ENCODE results near the gene SLC26A2.
A peak's percentile ranks its signal among the peaks of the same experiment; 100 is the strongest.
"Not testable (repeated sequence)": the region's sequence is repeated elsewhere in the genome, so short reads cannot be mapped to it uniquely, and the experiment has no call there.

The SLC26A2 gene

DNA sequence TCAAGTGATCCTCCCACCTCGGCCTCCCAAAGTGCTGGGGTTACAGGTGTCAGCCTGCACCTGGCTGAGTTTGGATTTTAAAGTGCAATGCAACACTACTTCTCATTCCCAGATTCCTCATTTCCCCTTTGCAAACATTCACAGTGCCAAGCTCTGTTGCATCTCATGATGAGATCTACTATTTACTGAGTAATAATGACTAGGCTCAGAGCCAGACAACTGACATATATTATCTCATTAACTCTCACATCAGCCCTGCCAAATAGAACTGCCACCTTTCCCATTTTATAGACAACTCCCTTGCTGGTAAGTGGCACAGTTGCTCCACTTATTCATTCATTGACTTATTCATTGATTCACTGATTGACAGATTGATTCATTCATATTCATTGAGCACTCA is 22.9 kb upstream of the SLC26A2 start:
- DNase-seq (ENCODE audit: low spot score): no peak

DNA sequence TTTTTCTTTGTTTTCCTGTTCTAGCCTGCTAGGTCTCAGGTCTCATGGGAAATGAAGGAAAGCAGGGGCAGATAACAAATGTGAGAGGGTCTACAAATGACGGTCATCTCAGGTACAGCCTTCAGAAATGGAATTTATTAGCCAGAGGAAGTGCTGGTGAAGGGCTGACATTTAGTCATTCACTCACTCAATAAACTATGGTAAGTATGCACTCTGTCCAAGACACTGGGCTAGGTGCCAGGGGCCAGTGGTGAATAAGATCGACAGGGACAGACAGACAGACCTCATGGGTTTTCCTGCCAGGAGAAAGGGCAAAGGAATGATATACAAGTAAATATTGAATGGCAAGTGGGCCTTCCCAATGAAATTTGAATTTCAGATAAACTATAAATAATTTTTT is 22.3 kb upstream of the SLC26A2 start:
- DNase-seq (ENCODE audit: low spot score): peak; percentile 35

DNA sequence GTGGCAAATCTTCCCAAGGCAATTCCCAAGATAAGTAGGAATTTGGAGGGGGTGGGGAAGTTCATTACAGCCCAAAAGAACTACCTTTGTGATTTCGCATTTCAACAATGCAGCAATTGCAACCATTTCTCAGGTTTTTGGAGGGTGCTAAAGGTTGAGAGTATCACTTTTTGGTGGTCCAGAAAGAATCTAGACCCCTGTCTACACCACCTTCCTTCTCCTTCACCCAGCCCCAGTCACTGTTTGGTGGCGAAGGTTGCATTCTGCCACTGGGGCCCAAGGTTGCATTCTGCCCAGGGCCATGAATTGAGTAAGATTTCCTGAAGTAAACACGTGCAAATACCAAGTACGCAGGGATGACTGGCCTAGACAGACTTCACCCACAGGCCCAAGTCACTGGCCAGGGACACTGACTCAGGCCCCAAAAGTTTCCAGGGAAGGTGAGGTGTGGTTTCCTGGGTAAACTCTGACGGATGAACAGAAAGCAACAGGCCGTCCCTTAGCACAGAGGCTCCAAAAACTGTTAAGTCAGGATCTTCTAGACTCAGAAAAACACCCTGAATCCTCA is 21.7 kb upstream of the SLC26A2 start:
- peak; percentile 86 for DNase-seq (ENCODE audit: low spot score)

DNA sequence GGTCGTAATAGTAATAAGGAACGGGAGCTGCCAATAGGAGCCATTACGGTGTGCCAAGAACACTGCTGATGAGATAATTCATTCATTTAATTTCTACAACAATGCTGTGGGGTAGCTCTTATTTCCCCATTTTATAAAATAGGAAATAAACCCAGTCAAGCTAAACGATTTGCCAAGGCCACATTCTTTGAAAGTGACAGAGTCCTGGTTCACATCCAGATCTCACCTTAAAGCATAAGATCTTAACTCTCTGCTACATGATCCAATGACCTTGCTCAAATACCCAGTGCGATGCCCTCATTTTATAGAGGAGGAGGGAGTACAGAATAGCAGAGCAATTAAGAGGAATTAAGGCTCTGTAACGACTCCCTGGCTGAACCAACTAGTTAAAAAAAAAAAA is 21.0 kb upstream of the SLC26A2 start:
- DNase-seq (ENCODE audit: low spot score): no peak

DNA sequence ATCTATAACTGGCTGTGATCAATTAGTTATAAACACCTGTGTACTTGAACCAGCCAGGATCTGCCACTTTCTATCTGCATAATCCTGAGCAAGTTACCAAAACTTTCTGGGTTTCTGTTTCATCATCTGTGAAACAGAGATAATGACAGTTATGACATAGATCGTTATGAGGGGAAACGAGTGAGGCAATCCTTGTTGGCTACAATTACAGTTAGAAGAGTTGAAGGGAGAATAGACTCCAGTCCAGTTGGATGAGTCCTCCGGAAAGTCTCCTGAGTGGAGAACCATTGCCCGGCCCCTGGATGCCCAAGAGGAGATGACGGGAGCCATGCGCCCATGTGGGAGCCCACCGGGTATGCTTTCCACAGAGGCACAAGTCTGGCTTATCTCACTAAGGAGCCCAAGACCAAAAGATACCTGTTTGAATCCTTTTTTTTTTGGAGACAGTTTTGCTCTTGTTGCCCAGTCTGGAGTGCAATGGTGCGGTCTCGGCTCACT is 20.4 kb upstream of the SLC26A2 start:
- DNase-seq (ENCODE audit: low spot score): no peak

DNA sequence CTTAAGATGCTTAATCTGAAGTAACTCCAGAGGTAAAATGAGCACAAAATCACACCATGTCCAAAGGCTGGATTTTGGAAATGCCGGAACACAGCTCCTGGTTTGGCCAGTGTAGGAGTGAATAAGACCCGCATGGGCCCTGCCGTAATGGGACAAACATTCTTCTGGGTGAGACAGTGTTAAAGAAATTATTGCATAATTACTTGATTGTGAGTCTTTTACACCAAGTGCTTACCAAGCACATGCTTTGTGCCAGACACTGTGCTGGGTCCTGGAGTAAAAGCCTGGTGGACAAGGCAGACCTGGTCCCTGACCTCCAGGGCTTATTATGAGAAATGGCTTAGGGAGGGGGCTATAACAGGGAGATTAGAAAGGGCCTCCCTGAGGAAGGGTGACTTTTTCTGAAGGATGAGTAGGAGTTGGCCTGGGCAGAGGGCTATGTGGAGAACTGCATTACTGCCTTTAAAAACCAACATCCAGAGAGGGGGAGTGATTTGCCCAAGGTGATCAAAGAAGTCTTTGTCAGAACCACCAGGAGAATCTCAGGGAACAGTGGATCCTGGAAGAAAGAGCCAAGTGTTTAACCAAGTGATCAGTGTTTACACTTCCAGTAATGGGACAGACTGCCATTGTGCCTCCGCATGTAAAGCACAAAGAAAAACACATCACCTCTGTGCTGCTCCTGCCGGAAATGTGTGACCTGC is 19.5 kb upstream of the SLC26A2 start:
- DNase-seq (ENCODE audit: low spot score): no peak

DNA sequence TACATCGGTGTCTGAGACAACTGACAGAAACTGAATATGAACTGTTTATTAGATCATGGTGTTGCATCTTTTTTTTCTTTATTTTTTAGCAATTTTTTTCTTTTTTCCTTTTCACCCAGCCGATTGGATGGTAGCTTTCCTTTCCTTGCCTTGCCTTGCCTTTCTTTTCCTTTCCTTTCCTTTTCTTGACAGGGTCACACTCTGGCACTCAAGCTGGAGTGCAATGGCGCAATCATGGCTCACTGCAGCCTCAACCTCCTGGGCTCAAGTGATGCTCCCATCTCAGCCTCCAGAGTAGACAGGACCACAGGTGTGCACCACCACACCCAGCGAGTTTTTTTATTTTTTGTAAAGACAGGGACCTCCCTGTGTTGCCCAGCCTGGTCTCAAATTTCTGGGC is 18.8 kb upstream of the SLC26A2 start:
- DNase-seq (ENCODE audit: low spot score): no peak

DNA sequence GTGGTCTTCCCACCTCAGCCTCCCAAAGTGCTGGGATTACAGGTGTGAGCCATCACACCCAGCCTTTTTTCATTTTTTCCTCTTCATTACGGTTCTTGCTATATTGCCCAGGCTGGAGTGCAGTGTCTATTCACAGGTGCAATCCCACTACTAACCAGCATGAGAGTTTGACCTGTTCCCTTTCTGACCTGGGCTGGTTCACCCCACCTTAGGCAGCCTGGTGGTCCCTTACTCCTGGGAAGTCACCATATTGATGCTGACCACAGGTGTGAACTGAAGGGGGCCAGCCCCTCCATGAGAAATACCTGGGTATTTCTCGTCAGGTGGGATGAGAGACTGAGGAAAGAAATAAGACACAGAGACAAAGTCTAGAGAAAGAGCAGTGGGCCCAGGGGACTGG is 18.4 kb upstream of the SLC26A2 start:
- no peak for DNase-seq (ENCODE audit: low spot score)

DNA sequence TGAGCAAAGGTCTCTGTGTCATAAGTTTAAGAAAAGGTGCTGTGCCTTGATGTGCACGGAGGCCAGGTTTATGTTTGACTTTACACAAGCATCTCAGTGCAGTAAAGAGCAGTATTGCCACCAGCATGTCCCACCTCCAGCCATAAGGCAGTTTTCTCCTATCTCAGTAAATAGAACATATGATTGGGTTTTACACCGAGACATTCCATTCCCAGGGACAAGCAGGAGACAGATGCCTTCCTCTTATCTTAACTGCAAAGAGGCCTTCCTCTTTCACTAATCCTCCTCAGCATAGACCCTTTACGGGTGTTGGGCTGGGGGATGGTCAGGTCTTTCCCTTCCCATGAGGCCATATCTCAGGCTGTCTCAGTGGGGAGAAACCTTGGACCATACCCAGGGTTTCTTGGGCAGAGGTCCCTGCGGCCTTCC is 17.8 kb upstream of the SLC26A2 start:
- DNase-seq (ENCODE audit: low spot score): not testable (repeated sequence)

DNA sequence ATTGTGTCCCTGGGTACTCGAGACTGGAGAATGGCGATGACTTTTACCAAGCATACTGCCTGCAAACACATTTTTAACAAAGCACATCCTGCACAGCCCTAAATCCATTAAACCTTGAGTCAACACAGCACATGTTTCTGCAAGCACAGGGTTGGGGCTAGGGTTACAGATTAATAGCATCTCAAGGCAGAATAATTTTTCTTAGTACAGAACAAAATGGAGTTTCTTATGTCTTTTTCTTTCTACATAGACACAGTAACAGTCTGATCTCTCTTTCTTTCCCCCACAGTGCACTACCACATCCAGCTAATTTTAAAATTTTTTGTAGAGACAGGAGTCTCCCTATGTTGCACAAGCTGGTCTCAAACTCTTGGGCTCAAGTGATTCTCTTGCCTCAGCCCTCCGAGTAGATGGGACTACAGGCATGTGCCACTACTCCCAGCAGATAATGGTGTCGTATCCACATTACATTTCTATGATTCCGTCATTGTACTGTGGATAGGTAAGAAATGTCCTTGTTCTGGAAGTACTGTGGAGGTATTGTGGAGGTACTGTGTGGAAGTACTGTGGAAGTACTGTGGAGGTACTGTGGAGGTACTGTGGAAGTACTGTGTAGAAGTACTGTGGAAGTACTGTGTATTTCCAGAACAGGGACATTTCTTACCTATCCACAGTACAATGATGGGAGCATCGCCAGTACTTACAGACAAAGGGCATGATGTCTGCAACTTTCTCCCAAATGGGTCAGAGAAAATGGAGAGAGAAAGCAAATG is 17.2 kb upstream of the SLC26A2 start:
- not testable (repeated sequence) for DNase-seq (ENCODE audit: low spot score)

DNA sequence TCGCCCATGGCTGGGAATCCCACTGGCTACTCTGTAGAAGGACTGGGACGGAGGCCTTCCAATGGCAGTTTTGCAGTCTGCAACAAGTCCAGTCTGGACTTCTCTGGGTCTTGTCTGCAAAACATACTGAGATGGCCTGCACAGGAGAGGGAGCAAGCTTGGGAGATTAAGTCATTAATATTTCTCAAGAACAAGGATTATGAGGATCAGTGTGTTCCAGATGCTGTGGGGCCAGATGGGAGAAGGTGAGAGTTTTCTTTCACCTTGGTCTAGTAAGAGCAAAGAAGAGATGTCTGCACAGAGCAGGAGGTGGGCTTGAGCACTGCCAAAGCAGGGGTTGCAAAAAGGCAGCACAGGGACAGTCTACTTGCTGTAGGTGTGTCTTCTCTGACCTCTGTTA is 15.9 kb upstream of the SLC26A2 start, which contains the start of gene PDE6A:
Gene PDE6A (minus strand): TSS at position 128 of the 400 bp plus-strand sequence. CDS start 120 bp downstream, at position 8.
- no peak for DNase-seq (ENCODE audit: low spot score)

DNA sequence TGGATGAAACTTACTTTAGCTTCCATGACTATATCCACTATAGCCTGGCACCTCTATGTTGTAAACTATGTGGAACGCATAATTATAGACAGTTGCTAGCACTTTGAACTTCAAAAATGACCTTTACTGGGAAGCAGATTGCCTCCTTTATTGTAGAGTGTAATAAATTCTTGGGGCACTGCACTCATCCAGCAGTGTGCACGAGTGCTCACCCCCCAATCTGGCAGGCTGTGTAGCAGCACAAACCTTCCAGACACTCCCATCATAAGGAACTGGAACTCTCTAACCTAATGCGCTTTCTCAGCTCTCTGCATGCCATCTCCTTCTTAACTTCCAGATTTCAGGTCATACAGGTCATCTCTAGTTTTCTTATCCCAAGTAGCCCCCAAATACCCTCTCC is 14.4 kb upstream of the SLC26A2 start:
- no peak for DNase-seq (ENCODE audit: low spot score)

DNA sequence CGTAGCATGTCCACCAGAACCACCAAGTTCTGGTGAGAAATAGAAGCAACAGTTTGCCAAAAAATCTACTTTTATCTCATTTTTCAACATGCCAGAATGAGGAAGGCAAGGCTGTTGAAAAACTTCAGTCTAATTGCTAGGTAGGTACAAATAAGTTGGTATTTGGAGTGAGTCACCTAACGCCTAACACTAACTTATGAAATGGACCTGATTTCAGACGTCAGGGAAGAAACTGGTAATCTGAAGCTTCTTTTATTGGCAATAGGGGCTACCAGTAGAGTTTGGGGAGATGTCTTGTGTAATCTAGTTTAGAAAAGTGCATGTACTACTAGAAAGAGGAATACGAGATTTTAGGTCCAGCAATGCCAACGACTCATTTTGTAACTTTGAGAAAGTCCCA is 11.6 kb upstream of the SLC26A2 start:
- no peak for DNase-seq (ENCODE audit: low spot score)

DNA sequence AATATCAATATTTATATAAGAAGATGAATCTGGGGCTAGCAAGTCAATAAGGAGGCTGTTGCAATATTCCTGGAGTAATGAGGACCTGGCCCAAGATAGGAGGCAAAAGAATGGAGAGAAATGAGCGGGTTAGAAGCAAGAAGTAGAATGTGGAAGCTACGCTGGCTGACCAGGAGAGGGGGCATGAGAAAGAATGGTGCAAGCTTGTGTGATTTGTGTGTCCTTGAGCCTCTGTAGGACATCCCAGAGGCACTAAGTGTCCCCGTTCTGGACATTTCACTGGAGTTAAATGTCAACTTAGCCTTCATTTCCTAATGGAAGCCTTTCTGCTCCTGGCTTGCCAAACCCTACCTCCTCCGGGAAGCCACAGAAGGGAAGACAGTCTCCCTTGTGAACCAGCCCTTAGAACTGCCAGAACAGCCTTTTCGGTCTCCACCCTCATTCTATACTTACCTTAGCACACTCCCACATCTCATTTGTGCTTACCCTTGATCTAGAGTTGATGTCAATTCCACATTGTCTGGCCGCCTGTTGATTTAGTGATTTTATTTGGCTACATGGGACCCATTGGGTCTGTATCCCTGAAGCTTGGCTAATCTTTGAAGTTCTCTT is 9.3 kb upstream of the SLC26A2 start:
- no peak for DNase-seq (ENCODE audit: low spot score)

DNA sequence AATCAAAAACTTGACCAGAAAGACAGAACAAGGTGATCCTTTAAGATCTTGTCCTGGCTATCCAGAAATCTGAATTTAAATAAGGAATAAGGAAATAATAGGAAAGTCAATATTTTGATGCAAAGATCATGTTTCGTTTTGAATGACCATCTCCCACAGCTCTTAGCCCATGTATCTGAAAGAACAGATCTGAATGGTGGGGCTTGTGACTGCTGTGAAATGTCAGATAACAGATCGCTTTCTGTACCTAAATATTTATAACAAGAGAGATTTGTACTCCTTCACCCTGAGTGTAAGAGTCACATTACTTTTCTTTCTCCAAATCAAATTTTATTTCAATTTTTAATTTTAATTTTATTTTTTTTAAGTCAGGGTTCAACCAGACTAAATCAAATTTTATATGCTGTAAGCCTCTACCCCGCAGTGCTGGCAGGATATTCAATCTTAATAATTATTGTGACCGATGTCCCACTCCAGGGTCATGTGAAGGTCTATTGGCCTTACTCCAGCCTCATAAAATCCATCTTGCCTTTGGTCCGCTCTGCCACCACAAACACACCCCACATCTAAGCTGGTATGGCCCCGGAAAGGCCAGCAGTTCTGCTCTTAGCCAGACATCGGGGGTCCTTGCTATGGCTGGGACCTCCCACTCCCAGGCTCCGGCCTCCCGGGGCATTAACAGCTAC is 7.0 kb upstream of the SLC26A2 start:
- DNase-seq (ENCODE audit: low spot score): no peak

DNA sequence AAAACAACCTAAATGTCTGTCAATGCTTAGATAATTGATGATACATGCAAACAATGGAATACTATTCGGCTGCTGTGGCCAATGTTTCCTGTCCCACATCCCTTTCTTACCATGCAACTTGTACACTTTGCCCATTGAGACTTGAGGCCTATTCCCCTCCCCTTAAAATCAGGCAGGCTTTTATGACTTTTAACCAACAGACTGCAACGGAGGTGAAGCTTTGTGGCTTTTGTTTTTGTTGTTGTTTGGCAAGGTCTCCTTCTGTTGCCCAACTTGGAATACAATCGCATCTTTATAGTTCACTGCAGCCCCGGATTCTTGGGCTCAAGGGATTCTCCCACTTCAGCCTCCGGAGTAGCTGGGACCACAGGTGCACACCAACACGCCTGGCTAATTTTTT is 5.8 kb upstream of the SLC26A2 start:
- DNase-seq (ENCODE audit: low spot score): no peak

DNA sequence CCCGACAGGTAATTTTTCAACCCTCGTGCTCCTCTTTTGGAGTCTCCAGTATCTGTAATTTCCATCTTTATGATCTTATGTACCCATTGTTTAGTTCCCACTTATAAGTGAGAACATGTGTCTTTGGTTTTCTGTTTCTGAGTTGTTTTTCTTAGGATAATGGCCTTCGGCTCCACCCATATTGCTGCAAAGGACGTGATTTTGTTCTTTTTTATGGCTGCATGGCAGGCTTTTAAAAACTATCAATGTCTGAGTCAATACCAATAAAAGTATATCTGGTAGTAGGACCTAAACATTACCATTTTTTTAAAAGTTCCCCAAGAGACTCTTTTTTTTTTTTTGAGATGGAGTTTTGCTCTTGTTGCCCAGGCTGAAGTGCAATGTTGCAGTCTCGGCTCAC is 3.9 kb upstream of the SLC26A2 start:
- no peak for DNase-seq (ENCODE audit: low spot score)

DNA sequence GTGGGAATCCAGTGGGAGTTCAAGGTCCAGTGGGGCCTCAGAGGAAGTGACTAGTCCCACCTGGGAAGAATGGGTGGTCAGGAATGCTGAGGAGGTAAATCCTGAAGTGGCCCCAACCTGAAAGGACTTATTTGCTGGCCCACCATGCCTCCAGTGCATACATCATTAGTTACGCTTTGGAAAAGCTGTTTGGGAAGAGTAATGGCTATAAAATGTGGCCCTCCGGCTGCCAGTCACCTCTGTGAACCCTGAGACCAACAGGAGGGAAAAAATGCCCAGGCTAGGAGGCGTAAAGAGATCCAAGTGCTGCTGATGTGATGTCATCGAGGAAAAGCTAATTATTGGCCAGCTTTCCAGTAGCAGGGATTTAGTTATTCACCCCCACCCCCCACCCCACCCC is 2.7 kb upstream of the SLC26A2 start:
- DNase-seq (ENCODE audit: low spot score): no peak

DNA sequence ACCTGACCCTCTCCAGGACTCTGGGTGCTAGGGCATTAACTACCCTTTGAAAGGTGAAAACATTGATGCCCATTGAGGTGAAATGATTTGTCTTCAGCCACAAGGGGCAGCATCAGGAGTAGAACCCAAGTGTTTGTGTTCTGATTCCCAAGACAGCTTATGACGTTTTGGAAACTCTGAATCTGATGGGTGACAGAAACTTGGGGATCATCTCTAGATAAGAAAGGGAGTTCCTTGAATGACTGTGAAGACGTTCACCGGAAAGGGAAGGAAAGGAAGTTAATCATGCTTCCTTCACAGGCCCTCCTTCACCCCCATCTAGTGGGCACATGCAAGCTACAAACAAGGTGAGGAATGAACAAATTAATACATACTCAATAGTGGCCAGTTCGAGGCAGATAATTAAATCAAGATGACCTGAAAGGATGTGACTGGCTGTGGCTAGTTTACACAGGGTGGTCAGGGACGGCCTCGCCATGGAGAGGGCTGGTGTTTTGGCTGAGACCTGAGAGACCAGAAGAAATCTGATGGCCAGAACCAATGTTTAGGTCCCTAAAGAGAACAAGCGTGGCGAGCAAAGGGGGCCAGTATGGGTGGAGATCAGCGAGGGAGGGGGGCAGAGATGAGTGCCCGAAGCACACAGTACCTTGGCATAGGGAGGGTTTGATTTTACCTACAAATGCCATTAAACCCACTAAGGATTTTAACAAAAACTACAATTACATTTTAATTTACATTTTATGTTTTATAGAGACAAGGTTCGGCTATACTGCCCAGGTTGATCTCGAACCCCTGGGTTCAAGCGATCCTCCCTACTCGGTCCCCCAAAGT is 937 bp upstream of the SLC26A2 start:
- DNase-seq (ENCODE audit: low spot score): peak; percentile 67

DNA sequence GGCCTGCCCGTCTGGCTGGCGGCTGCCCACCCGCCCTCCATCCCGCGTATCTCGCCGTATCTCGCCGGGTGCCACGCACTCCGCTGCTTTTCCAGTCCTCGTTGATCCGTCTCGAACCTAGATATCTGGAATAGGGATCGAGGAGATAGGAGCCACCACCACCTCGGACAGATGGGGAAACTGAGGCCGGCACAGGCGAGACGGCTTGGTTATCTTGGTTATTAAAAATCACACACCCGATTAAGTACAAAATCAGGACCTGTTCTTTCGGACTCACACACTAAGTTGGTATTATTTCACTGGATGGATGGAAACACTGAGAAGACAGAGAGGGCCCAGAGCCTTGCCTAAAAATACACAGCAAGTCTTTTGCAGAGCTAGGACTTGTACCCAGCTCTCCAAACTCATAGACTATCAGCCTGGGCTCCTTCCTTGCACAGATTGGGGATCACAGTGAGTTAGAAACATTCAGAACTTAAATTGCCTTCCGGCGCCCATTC is 678 bp downstream of the SLC26A2 start:
- DNase-seq (ENCODE audit: low spot score): no peak

DNA sequence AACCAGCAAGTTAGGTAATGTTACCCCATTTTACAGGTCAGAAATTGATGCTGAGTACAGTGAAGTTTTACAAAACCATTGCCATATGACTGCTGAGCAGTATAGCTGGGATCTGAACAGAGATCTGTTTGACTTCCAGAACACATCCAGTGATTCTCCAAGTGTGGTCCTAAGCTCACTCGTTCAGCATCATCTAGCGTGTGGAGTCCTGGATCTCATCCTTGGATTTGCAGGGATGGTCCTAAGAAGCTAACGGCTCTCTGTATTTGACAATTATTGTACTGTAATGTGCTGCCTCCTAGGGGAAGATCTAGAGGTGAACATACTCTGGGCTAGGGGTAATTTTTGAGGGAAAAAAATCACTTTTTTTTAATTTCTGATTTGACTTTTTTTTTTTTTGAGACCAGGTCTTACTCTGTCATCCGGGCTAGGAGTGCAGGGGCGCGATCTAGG is 1.4 kb downstream of the SLC26A2 start:
- peak; percentile 71 for DNase-seq (ENCODE audit: low spot score)
